ENCODE measurements around the gene OGN.

The OGN gene

DNA sequence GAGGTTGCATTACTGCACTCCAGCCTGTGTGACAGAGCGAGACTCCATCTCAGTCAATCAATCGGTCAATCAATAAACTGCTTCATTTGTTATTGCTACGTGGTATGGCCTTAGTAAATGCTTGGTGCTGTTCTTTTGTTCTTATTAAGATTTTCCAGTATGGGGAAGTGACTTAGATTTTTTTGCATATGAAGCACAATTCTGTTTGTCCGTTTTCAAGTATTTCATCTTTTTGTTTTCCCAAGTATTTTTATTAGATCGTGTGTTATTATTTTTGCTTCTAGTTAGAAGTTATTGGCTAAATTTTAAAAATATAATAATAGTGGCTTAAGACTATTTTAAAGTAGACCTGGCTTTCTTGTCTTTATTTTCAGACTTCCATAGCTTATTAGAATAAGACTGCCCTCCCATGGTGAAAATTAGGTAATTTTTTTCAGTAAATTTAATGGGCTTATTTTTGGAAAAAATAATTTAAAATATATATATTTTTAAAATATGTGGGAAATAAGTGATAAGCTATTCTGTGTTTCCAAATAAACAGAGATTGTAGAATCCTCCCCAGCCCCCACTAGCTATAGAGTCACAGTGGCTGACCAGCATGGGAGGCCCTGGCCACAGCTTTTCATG, 34.6 kb upstream of the OGN start:
- Mint-ChIP-seq H3K27ac (no peak overlapping the region), H3K4me1 (no peaks in the 10 kb centered on the region), H3K9me3 (no peaks in the 10 kb centered on the region), H3K36me3 (ENCODE audit: low read depth) (no peaks in the 10 kb centered on the region), H3K4me3 (no peak overlapping the region), H3K27me3 (ENCODE audit: low read depth, poor library complexity) (peaks cover 4% of the 10 kb centered on the region)
- no peak for DNase-seq
- TF ChIP-seq, protein P1, sequence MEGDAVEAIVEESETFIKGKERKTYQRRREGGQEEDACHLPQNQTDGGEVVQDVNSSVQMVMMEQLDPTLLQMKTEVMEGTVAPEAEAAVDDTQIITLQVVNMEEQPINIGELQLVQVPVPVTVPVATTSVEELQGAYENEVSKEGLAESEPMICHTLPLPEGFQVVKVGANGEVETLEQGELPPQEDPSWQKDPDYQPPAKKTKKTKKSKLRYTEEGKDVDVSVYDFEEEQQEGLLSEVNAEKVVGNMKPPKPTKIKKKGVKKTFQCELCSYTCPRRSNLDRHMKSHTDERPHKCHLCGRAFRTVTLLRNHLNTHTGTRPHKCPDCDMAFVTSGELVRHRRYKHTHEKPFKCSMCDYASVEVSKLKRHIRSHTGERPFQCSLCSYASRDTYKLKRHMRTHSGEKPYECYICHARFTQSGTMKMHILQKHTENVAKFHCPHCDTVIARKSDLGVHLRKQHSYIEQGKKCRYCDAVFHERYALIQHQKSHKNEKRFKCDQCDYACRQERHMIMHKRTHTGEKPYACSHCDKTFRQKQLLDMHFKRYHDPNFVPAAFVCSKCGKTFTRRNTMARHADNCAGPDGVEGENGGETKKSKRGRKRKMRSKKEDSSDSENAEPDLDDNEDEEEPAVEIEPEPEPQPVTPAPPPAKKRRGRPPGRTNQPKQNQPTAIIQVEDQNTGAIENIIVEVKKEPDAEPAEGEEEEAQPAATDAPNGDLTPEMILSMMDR (IDR thresholded peaks at IDR 0.05), result no peak

DNA sequence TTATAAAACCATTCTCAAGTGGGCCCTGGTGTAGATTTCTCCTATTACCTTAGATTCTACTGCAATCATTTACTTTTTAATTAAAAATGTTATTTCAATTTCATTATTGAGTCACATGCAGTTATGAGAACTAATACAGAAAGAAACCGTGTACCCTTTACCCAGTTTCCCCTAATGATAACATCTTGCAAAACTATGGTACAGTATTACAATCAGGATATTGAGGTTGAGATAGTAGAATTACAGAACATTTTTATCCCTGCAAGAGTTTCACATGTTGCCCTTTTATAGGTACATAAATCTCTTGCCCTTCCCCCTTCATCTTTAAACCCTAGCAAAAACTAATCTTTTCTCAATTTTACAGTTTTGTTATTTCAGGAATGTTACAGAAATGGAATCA, 30.9 kb upstream of the OGN start:
- no peak for DNase-seq
- TF ChIP-seq, protein P1 (IDR thresholded peaks at IDR 0.05), result no peak
- Mint-ChIP-seq H3K27me3 (ENCODE audit: low read depth, poor library complexity) (peaks cover 4% of the 10 kb centered on the region), H3K4me3 (no peak overlapping the region), H3K27ac (no peak overlapping the region), H3K9me3 (no peaks in the 10 kb centered on the region), H3K4me1 (no peaks in the 10 kb centered on the region), H3K36me3 (ENCODE audit: low read depth) (no peaks in the 10 kb centered on the region)

DNA sequence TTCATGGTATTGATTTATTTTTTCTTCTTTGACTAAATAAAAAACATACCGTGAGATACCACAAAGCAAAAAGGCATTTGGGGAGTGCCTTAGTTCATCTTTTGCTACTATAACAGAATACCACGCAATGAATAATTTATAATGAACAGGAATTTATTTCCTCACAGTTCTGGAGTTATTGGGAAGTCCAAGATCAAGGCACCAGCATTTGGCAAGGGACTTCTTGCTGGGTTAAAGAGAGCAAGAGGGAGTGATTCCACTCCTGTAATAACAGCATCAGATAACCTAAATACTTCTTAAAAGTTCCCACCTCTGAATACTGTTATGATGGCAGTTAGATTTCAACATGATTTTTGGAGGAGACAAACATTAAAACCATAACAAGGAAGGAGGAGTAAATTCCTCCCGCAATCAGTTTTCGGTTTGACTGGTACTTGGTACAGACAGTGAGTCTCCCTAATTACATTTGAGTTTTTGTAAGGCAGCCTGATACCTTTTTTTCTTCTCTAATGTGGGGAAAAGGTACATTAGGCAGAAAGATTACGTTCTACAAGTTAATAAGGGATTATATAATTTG, 28.7 kb upstream of the OGN start:
- no peak for DNase-seq
- Mint-ChIP-seq H3K9me3 (no peaks in the 10 kb centered on the region), H3K4me1 (no peaks in the 10 kb centered on the region), H3K4me3 (no peak overlapping the region), H3K27me3 (ENCODE audit: low read depth, poor library complexity) (no peaks in the 10 kb centered on the region), H3K36me3 (ENCODE audit: low read depth) (no peaks in the 10 kb centered on the region), H3K27ac (no peak overlapping the region)
- TF ChIP-seq, protein P1 (IDR thresholded peaks at IDR 0.05), result no peak

DNA sequence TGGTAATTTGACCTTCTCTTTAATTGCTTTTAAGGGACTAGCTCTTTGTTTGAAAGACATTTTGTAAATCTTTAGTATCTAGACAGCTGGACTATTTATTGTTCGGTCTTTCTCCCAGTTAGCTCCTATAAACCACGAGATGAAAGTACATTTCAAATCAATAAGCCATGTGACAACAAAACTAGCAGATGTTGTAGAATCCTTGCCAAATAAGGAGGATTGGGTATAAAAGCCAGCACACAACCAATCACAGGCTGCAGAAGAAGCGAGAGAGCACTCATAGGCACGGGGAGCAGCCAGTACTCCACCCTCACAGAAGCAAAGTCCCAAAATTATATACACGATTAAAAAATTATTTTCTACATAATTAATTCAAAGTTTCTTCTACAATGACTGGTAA, 28.0 kb upstream of the OGN start:
- TF ChIP-seq, protein P1 (IDR thresholded peaks at IDR 0.05), result no peak
- Mint-ChIP-seq H3K27me3 (ENCODE audit: low read depth, poor library complexity) (no peaks in the 10 kb centered on the region), H3K36me3 (ENCODE audit: low read depth) (no peaks in the 10 kb centered on the region), H3K9me3 (no peaks in the 10 kb centered on the region), H3K27ac (no peak overlapping the region), H3K4me3 (no peak overlapping the region), H3K4me1 (no peaks in the 10 kb centered on the region)
- no peak for DNase-seq

DNA sequence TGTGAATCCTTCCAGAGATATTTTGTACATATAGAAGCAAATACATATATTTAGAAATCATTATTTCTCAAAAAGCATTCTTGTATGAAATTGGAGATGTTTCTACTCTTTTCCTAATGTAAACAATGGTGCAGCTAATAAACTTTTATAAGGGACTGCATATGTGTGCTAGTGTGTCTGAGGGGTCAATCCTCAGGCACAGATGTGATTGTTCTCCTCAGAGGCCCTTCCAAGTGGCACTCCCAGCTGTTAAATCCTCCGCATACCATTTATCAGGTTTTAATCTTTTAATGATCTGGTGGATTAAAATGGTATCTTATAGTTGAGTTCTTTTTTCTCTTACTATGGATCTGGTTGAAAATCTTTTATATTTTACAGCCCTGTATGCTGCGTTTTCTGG, 25.5 kb upstream of the OGN start:
- DNase-seq, result no peak
- Mint-ChIP-seq H3K9me3 (no peaks in the 10 kb centered on the region), H3K27me3 (ENCODE audit: low read depth, poor library complexity) (no peaks in the 10 kb centered on the region), H3K27ac (no peak overlapping the region), H3K4me1 (no peaks in the 10 kb centered on the region), H3K36me3 (ENCODE audit: low read depth) (no peaks in the 10 kb centered on the region), H3K4me3 (no peak overlapping the region)
- TF ChIP-seq, protein P1 (IDR thresholded peaks at IDR 0.05), result no peak

DNA sequence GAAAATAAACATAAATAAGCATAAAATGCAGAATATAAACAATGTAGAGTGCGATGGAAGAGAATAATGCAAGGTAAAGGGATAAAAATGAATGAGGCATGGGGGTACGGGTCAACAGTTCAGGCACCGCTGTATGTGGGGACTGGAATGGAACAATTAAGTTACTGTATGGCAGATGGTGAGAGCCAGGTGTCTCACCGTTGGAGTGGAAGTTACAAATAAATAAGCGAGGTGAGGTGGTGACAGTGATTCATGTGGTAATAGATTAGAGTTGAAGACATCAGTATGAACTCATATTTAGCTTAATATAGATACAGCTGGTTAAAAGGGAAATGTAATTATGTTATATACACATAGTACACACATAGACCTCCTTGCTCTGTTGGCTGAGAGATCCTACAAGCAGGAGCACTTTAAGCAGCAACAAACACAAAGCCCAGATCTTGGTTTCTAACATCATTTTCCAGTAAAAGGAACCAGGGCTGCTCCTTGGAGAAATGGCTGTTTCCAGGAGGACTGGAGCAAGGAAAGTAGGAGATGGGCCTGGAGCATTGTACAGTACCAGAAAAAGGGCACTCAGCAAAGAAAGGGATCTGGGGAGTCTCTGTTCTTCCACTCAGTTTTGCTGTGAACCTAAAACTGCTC, 22.2 kb upstream of the OGN start:
- TF ChIP-seq, protein P1 (IDR thresholded peaks at IDR 0.05), result no peak
- no peaks in the 10 kb centered on the region for H3K4me1 Mint-ChIP-seq
- no peaks in the 10 kb centered on the region for H3K9me3 Mint-ChIP-seq
- H3K27me3 Mint-ChIP-seq (ENCODE audit: low read depth, poor library complexity), result no peaks in the 10 kb centered on the region
- no peak overlapping the region for H3K4me3 Mint-ChIP-seq
- no peak overlapping the region for H3K27ac Mint-ChIP-seq
- DNase-seq, result no peak
- no peaks in the 10 kb centered on the region for H3K36me3 Mint-ChIP-seq (ENCODE audit: low read depth)
